ENCODE measurements around the gene PTPN6. TPM values are rescaled to one million over a fixed set of nuclear protein-coding genes. Genes with fewer than 3 reads are reported as not detected.

Gene PTPN6
- total and polyA plus RNA-seq, 10 of the 15 experiments (the other 5 are each of a cell fraction or from before 2014, with no cell fraction given): 229 to 457 (median 370) TPM

- peak; percentile 36 for TF ChIP-seq BCL3 (IDR thresholded peaks at IDR 0.05; ENCODE audit: borderline replicate concordance, insufficient read depth, low read depth, low read length, poor library complexity, severe bottlenecking)
- TF ChIP-seq ESRRA (IDR thresholded peaks at IDR 0.05; ENCODE audit: low read length): no peak
- TF ChIP-seq ZZZ3 (IDR thresholded peaks at IDR 0.05; ENCODE audit: control insufficient read depth, insufficient read length, low read depth): no peak
- peak in 1 of 2 experiments; percentile 76; a peak in 2 of 4 replicates for TF ChIP-seq SRF (IDR thresholded peaks at IDR 0.05; ENCODE audit: low read depth in 2 of 2, low read length in 2 of 2)
- no peak; the same call in 1 of the 2 replicates for TF ChIP-seq MYB (IDR thresholded peaks at IDR 0.05; ENCODE audit: borderline replicate concordance, low read depth, low read length)
- TF ChIP-seq MTA2 (IDR thresholded peaks at IDR 0.05; ENCODE audit: low read depth): peak; percentile 90
- TF ChIP-seq E4F1 (IDR thresholded peaks at IDR 0.05; ENCODE audit: borderline replicate concordance, partially characterized antibody): peak; percentile 57
- no peak for TF ChIP-seq RFX5 (IDR thresholded peaks at IDR 0.05; ENCODE audit: low read depth, low read length)
- no peak for TF ChIP-seq POLR2A (IDR thresholded peaks at IDR 0.05; ENCODE audit: low read depth, low read length)
- peak; percentile 87 for TF ChIP-seq TBL1XR1 (IDR thresholded peaks at IDR 0.05; ENCODE audit: low read depth, low read length)
Observed at GRCh38 chr12:6953442-6954315, 2.5 kb downstream of the PTPN6 start (continued).

Measured in GM12878 (cell line).